Hepatocyte (in vitro differentiated cells): Measurements from ENCODE around the gene MMP8. TPM values are rescaled to one million over a fixed set of nuclear protein-coding genes. Genes with fewer than 3 reads are reported as not detected.

ENCODE experiments used
- DNase-seq: peaks from one replicate; pipeline ENCODE4 v3.0.0-alpha.2; 2016; ENCODE audit warnings: low spot score
- H2AFZ ChIP-seq: fragments of 200-600 bp; sonication (generic); 2 replicates; pipeline ENCODE4 v1.6.0; 2016; ENCODE audit warnings: antibody characterized with exemption, mild to moderate bottlenecking
- H3K27ac ChIP-seq: fragments of 200-600 bp; sonication (generic); 2 replicates; pipeline ENCODE4 v1.5.1; 2016; ENCODE audit warnings: mild to moderate bottlenecking
- H3K27me3 ChIP-seq: fragments of 200-600 bp; sonication (generic); 2 replicates; pipeline ENCODE4 v1.6.1; 2016
- H3K36me3 ChIP-seq: fragments of 200-600 bp; sonication (generic); replicated peaks from 2 replicates; pipeline ENCODE4 v1.5.1; 2016; ENCODE audit warnings: low read depth; ENCODE audit not compliant: insufficient read depth
- H3K4me1 ChIP-seq: fragments of 200-600 bp; sonication (generic); 2 replicates; pipeline ENCODE4 v1.5.1; 2016; ENCODE audit warnings: mild to moderate bottlenecking, moderate library complexity; ENCODE audit not compliant: insufficient read depth
- H3K4me2 ChIP-seq: fragments of 200-600 bp; sonication (generic); 2 replicates; pipeline ENCODE4 v1.6.0; 2016
- H3K4me3 ChIP-seq: fragments of 200-600 bp; sonication (generic); 2 replicates; pipeline ENCODE4 v1.5.1; 2016; ENCODE audit warnings: mild to moderate bottlenecking
- H3K79me2 ChIP-seq: fragments of 200-600 bp; sonication (generic); 2 replicates; pipeline ENCODE4 v1.6.0; 2017; ENCODE audit warnings: mild to moderate bottlenecking
- H3K9me2 ChIP-seq: fragments of 200-600 bp; sonication (generic); replicated peaks from 2 replicates; pipeline ENCODE4 v1.6.0; 2017; ENCODE audit warnings: mild to moderate bottlenecking; ENCODE audit not compliant: insufficient read depth
- H3K9me3 ChIP-seq: fragments of 200-600 bp; sonication (generic); 2 replicates; pipeline ENCODE4 v1.5.1; 2016; ENCODE audit warnings: low read depth, mild to moderate bottlenecking
- H4K20me1 ChIP-seq: fragments of 200-600 bp; sonication (generic); 2 replicates; pipeline ENCODE4 v1.6.0; 2016; ENCODE audit warnings: mild to moderate bottlenecking; ENCODE audit not compliant: insufficient read depth, poor library complexity, severe bottlenecking
- CTCF ChIP-seq: fragments of 200-600 bp; sonication (generic); IDR thresholded peaks from 2 replicates; pipeline ENCODE4 v1.5.1; 2016; ENCODE audit warnings: antibody characterized with exemption, mild to moderate bottlenecking; ENCODE audit not compliant: poor library complexity
- EZH2 ChIP-seq: fragments of 200-600 bp; sonication (generic); IDR thresholded peaks from 2 replicates; pipeline ENCODE4 v1.6.1; 2016; ENCODE audit warnings: antibody characterized with exemption, mild to moderate bottlenecking, borderline replicate concordance
- EZH2phosphoT487 ChIP-seq: fragments of 200-600 bp; sonication (generic); IDR thresholded peaks from one replicate; pipeline ENCODE4 v1.6.1; 2018; ENCODE audit warnings: antibody characterized with exemption, mild to moderate bottlenecking, low read depth, moderate library complexity; ENCODE audit not compliant: unreplicated experiment, severe bottlenecking
- WGBS: methylation state at CpG from one replicate; pipeline ENCODE4 v1.1.6; 2016; ENCODE audit warnings: low lambda C conversion rate; ENCODE audit errors: missing lambda C conversion rate; 5-methylcytosine and 5-hydroxymethylcytosine counted together
- polyA plus RNA-seq: library from polyadenylated mRNA; unstranded; fragments of >200 nt; fragmentation: Nextera tagmentation; extraction: Ambion mirVana; gene quantifications from 2 replicates; pipeline ENCODE4 v1.2.1, GENCODE V29; 2016
- total RNA-seq: library from RNA; depleted of rRNA; stranded (reverse); fragments of >200 nt; gene quantifications from 2 replicates; pipeline ENCODE4 v1.2.3, GENCODE V29; 2014

MMP8 gene
- total and polyA plus RNA-seq, 2 experiments from 2014 or later: 0.37 TPM; not detected in 1

DNA sequence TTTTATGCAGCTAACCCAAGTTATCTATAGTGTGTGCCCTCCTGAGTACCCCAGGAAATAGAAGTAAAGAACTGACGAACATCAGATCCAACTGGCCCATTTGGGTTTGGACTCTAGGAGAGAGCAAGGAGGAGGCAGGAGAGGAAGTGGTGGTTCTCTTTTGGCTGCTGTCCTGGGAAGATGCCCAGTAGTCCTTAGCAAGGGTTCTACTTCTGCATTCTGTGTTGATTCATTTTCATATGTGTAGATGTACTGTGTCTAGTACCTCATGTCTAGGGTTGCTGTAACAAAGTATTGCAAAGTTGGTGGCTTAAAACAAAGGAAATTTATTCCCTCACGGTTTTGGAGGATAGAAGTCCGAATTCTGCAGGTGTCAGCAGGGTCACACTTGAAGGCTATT lies 12.6 kb downstream of the MMP8 start:
- no peak for DNase-seq
- H3K27ac ChIP-seq: no peak overlapping the region
- no peak overlapping the region for H3K4me3 ChIP-seq
- no peaks in the 10 kb centered on the region for H3K9me2 ChIP-seq
- H4K20me1 ChIP-seq: no peaks in the 10 kb centered on the region
- H3K4me2 ChIP-seq: no peak overlapping the region
- H3K27me3 ChIP-seq: no peaks in the 10 kb centered on the region
- H3K36me3 ChIP-seq: no peaks in the 10 kb centered on the region
- H3K9me3 ChIP-seq: no peaks in the 10 kb centered on the region
- WGBS: 83% methylated on average over 3 of the region's 3 CpGs
- no peak for TF ChIP-seq EZH2
- no peak for TF ChIP-seq EZH2phosphoT487
- no peak for TF ChIP-seq CTCF
- no peak overlapping the region for H2AFZ ChIP-seq
- no peaks in the 10 kb centered on the region for H3K79me2 ChIP-seq
- no peaks in the 10 kb centered on the region for H3K4me1 ChIP-seq

DNA sequence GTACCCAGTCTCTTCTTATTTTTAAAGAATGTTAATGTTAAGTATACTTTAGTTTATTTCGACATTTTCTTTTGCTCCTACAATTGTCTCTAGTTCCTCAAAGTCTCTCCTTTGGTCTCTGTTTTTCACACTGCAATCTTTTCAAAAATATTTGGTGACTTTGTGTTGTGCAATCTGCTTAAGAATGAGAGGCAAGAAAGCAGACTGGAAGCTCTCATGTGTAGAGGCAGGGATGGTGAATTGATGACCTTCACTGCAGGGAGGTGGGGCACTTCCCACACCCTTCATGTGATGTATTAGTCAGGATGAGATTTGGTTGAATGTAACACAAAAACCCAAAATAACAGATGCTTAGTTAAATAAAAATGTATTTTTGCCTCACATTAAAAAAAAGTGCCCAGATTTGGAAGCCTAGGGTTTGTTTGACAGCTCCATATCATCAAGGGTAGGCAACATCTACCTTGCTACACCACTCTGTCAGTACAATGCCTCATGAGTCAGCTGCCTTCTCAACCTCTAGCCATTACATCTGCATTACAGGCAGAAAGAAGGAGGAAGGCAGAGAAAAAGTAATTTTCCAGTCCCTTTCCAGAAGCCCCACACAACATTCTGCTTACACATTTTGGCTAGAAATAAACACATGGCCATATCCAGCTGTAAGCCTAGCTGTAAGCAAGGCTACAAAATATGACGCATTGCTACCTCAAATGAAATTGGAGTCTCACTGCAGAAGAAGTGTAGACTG lies 15.4 kb downstream of the MMP8 start:
- H4K20me1 ChIP-seq: no peaks in the 10 kb centered on the region
- H3K4me1 ChIP-seq: no peaks in the 10 kb centered on the region
- H3K27me3 ChIP-seq: no peaks in the 10 kb centered on the region
- WGBS: 85% methylated on average over 2 of the region's 2 CpGs
- TF ChIP-seq EZH2: no peak
- no peak for TF ChIP-seq CTCF
- TF ChIP-seq EZH2phosphoT487: no peak
- H3K79me2 ChIP-seq: no peaks in the 10 kb centered on the region
- H2AFZ ChIP-seq: no peak overlapping the region
- H3K9me2 ChIP-seq: no peaks in the 10 kb centered on the region
- no peak overlapping the region for H3K27ac ChIP-seq
- no peaks in the 10 kb centered on the region for H3K36me3 ChIP-seq
- DNase-seq: no peak
- no peaks in the 10 kb centered on the region for H3K9me3 ChIP-seq
- no peak overlapping the region for H3K4me2 ChIP-seq
- no peak overlapping the region for H3K4me3 ChIP-seq

GRCh38 chr11:102708654-102709053 lies 16.1 kb downstream of the MMP8 start:
- Histone ChIP-seq H3K27me3 (no peaks in the 10 kb centered on the region), H3K27ac (no peak overlapping the region), H4K20me1 (no peaks in the 10 kb centered on the region), H3K4me2 (no peak overlapping the region), H2AFZ (no peak overlapping the region), H3K9me2 (no peaks in the 10 kb centered on the region), H3K36me3 (no peaks in the 10 kb centered on the region), H3K79me2 (no peaks in the 10 kb centered on the region), H3K4me3 (no peak overlapping the region), H3K4me1 (no peaks in the 10 kb centered on the region), H3K9me3 (no peaks in the 10 kb centered on the region)
- TF ChIP-seq CTCF (no peak), EZH2 (no peak), EZH2phosphoT487 (no peak)
- WGBS: 89% methylated on average over 4 of the region's 4 CpGs
- DNase-seq: no peak
